ENCODE results near the gene ZDHHC3.

ZDHHC3 gene

DNA sequence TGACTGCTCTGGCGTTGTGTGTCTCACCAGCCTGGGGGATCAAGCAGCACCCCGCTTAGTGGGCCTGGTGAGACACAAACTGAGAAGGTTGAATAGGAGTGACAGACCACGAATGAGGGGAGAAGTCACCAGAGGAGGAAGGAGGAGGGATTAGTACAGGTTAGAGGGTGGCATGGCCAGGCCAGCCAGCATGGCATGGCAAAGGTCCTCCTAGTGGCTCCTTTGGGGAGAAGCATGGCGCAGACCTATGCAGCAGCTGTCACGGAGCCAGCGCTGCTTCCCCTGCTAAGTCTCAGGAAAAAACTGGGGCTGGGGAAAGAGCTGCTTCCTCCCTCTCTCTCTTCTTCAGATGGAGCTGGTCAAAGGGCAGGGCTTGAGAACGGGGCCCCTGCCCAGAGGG, 48.6 kb downstream of the ZDHHC3 start:
- no peak for DNase-seq (ENCODE audit: low read depth in 2 of 2)

DNA sequence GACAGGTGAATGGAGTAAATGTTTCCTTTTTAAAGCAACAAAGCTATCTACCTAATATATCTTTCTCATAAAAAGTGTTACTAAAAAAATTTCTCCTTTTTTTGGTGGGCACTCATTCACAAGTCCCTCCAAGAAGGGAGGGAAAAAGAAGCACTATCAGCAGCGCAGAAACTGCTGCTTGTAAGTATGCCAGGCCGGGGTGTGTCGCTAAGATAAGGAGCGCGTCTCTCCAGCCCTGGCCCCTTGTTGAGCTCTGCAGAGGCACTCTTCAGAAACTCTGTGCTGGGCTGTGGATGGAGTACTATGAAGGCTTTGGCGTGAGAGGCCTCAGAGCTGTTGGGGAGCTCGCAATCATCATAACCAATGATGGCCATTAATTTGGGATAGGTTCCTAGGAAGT, 49.1 kb downstream of the ZDHHC3 start:
- DNase-seq (ENCODE audit: low read depth in 2 of 2): no peak

DNA sequence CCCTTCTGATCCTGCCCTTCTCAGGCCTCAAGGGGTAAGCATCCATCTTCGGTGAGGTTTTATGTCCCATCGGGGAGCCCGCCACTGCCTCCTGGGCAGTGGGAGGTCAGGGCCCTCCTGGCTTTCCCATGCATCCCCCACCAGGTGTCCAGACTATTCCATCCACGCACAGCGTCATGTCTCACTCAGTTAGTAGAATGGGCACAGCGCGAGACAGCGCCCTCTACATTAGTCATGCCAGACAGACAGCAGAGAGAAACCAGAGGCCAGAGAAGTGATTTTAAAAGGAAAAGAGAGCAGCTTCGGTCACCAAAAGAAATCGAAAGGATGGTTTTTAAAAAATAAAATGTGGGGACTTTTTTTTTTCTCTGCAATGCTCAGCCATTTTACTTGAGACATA, 49.8 kb downstream of the ZDHHC3 start:
- no peak for DNase-seq (ENCODE audit: low read depth in 2 of 2)

DNA sequence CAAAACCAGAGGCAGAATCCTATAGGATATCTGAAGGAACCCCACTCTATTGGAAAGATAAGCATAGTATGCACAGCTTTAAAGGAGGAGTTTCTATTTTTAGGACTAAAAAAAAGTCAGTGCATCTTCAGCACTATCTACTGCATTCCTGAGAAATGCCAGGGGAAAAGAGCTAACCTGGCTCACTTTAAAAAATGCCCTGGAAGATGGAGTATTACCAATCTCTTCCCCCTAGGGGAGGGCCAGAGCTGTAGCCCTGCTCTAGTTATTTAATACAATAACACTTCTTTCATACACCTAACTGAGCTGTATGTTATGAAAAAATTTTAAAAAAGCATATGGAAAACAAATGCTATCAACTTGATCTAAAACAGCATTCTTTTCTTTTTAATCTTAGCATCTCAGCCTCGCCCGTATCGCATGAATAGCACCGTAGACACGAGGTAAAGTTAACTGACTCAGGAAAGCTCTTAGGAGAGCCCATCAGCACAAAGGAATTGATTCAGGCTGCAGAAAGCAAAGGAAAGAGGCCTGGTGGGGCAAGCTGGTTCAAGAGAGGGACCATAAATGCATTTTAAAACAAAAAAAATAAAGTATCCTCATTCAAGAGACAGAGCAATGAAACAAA, 51.4 kb downstream of the ZDHHC3 start:
- DNase-seq (ENCODE audit: low read depth in 2 of 2): no peak

DNA sequence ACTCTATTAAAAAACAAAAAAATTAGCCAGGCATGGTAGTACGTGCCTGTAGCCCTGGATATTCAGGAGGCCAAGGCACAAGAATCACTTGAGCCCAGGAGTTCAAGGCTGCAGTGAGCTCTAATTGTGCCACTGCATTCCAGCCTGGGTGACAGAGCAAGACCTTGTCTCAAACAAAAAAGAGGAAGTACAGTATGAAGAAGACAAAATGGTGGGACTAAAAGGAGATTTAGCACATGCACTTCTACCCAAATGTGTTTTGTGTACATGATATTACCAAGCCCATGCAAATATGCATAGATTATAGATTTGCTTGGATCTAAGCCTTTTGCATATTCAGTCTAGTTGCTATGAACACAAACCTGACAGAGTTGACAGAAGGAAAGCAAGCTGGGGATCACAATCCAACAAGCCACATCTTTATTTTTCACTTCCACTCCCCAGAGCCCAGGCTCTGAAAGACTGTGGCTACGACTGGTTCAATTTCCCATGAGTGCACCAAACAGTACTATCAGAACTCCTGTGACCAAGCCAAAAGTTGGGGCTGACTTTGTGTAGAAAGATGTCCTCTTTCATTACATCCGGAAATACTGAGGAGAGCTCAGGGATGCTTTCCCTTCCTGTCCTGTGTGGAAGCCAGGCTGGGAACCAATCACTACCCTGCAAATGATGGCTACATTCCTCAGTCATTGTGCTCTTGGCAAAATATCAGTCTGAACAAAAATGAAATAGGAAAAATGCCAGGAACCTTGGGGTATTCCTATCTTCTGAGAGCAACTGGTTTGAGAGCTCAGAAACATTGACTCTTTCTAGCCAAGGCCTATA, 52.1 kb downstream of the ZDHHC3 start:
- no peak for DNase-seq (ENCODE audit: low read depth in 2 of 2)

DNA sequence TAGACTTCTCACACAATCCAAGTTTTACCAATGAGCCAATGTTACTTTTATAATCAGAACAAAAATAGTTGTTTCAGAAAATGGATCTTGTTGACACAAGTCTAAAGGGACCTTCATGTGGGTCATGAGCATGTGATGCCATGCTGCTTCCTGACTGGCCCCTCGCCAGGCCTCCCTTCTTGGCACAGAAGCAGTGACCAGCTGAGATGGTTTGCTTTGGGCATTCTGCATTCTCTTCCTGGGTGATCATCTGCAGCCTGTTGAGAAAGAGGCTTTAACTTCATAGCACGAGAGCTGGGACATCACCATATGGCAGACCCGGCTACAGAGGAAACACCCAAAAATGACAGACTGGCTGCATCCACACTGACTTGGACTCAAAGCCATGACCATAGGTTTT, 55.9 kb downstream of the ZDHHC3 start:
- no peak for DNase-seq (ENCODE audit: low read depth in 2 of 2)

DNA sequence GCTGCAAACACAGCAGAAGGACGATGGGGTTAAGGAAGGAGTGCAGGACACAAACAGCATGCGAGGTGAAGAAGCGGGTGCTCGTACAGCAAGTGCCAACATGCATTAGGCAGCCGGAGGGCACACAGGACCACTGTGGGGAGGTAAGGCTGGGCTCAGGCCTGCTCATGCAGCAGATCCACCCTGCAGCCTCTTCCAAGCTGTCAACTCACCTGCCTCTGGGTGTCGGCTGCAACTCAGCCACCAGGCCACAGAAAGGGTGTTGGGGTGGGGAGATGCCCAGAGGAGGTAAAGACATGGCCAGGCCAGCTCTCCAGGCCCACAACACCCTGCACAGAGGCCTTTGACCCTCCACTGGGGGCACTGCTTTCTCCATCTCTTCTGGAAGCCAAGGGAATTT, 57.4 kb downstream of the ZDHHC3 start:
- no peak for DNase-seq (ENCODE audit: low read depth in 2 of 2)

DNA sequence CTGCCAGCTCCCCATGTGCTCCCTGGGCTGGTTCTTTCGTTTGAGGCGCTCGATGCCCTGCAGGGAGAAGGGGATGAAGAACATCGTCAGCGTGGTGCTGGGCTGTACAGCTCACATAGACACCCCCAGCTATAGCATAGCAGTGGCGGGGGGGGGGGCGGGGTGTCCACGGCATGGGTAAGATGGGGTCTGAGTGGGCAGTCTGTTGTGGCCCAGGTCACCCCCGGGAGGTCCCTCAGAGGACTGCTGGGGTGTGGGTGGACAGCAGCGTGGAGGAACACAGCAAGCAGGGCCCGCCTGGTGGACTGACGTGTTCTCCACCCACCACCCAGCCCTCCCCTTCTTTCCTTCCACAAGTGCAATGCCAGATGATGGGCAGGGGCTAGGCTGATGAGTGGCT, 57.9 kb downstream of the ZDHHC3 start:
- no peak for DNase-seq (ENCODE audit: low read depth in 2 of 2)

DNA sequence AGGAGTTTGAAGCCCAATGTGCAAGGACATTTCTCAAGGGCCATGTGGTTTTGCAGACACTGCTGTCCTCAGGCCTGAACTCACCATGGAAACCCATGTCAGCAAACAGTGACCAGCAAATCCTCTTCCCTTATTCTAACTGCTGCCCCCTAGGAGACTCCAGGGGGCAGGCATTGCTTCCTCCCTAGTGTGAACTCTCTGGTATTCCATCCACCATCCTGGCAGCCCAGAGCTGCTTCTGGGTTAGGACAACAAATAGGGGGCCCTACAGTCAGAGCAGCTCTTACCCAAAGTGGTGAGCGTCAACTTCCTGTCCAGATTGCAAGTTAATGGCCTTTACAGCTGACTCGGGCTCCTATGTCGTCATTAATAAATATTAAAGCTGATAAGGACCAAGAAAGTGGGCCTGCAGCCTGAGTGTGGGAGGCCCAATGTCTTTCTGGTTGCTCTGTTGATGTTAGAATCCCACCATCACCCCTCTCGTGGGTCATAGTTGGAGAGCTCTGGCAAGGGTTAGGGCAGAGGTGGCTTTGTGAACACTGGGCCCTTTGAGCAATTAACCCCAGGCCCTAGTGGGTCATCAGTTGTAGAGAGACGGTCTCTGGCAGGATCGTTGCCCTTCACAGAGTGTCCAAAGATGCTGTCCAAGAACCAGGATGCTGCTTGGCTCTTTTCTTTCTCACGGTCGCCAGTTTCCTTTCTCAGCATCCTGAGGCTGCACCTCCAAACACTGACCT, 60.1 kb downstream of the ZDHHC3 start:
- DNase-seq (ENCODE audit: low read depth in 2 of 2): no peak

DNA sequence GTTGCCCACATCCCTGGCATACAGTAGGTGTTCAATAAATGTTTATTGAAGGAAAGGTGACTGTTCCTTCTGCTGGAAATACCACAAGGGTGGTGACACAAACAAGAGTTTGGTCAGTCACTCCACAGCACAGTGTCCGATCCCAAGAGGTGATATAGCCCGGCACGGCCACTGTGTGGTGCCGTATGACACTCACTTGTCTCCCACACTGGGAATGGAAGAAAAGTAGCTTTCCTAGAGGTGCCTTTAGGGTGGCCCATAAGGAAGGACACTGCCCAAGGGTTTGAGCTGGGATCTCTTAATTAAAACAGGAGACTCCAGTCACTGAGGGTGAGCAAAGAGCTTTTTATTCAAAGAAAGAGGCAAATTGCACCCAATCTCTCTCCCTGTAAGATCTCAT, 61.0 kb downstream of the ZDHHC3 start:
- DNase-seq (ENCODE audit: low read depth in 2 of 2): no peak

DNA sequence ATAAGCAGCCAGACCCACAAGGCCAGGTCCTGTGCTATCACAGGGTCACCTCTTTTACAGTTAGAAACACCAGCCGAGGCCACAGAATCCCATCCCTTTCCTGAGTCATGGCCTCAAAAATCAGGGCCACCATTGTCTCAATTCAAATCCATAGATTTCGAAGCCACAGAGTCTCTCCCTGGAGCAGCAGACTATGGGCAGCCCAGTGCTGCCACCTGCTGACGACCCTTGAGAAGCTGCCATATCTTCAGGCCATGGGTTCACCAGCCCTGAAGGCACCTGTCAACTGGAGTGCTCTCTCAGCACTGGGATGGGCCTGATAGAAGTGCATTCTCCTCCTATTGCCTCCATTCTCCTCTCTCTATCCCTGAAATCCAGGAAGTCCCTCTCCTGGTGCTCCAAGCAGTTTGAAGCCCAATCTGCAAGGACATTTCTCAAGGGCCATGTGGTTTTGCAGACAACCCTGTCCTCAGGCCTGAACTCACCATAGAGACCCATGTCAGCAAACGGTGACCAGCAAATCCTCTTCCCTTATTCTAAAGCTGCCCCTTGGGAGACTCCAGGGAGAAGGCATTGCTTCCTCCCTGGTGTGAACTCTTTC, 62.0 kb downstream of the ZDHHC3 start:
- peak; percentile 15 to 46 for DNase-seq (ENCODE audit: low read depth in 2 of 2)

DNA sequence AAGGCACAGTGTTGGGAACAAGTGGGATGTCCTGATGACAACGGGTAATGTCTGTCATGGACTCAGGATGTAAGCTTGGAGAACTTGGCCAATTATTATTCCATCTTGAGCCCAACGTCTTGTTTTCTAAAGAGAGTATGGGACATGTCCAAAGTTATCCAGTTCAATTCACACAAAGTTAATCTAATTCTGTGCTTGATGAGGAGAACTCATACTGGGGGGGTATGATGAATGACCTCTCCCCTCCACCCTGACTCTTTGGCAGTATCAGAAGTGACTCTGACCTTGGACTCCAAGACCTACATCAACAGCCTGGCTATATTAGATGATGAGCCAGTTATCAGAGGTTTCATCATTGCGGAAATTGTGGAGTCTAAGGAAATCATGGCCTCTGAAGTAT, 65.3 kb downstream of the ZDHHC3 start:
- DNase-seq (ENCODE audit: low read depth in 2 of 2): no peak

DNA sequence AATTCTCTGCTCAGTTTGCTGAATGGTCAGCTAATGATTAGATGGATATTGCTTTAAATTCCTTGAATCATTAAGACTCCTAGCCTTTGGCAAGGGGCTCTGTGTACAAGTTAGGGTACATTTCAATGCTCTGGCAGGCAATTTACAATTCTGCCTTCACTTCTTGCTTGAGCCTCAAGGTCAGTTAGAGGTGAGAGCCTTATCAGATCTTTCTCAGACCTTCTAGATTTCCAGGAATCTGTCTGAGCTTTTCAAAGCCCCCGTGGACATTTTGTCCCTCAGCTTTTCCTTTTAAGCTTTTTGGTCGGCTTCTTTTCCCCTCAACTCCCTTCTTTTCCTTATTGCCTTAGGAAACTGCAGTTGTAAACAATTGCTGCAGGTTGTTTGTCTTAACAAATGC, 66.9 kb downstream of the ZDHHC3 start:
- DNase-seq (ENCODE audit: low read depth in 2 of 2): no peak

DNA sequence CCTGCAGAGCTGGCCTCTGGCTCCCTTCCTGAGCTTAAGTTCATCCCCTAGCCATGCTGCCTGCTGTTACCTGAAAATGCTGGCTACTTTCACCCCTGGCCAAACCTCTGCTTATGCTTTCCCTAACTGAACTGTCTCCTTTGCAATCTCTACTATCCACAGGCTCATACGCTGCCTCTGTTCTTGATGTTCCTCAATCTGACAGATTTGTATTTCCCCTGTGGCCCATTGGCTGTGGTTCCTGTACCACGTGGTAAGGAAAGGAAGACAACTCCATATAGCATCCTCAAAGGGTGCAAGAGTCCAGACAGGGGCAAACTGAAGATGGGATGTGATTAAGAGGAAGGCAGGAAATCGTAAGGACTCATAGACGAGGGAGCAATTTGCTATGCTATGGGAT, 68.4 kb downstream of the ZDHHC3 start:
- no peak for DNase-seq (ENCODE audit: low read depth in 2 of 2)

DNA sequence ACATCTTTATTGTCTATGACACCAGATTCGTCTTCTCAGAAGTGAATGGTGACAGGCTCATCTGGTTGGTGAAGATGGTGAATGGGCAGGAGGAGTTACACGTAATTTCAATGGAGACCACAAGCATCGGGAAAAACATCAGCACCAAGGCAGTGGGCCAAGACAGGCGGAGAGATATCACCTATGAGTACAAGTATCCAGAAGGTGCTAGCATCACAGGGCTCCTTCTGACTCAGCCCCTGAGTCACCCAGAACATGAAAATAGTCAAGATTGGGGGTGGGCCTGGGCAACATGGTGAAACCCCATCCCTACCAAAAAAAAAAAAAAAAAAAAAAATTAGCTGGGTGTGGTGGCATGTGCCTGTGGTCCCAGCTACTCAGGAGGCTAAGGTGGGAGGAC, 69.0 kb downstream of the ZDHHC3 start:
- DNase-seq (ENCODE audit: low read depth in 2 of 2): no peak

DNA sequence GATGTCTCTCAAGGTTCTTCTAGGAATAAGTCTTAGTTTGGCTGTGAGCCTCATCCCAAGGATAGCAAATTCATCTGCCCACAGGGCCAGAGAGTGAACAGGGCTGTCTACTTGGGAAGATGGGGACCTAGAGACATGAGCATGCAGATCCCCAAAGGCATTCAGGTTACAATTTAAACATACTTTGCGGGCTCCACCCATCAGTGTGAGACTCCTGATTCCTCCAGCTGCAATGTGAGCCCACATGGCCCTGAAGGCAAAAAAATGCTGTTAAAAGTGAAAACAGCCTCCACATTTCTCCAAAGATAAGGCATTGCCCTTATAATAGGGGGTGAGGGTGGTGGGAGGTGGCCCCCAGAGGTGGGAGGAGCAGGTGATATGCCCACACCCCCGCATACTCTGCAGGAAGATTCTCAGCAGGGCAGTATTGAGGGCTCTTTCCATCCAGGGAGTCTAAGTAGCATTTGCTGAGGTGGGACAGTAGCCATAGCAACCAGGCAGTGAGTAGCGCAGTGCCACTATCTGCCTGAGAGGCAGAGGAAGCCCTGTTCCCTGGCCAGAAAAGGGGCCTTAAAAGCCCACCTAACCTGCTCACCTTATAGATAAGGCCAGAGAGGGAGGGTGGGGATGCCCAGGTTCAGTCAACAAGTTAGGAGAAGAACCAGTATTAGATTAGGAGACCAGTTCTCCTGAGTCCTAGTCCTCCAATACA, 70.4 kb downstream of the ZDHHC3 start:
- DNase-seq (ENCODE audit: low read depth in 2 of 2): no peak

DNA sequence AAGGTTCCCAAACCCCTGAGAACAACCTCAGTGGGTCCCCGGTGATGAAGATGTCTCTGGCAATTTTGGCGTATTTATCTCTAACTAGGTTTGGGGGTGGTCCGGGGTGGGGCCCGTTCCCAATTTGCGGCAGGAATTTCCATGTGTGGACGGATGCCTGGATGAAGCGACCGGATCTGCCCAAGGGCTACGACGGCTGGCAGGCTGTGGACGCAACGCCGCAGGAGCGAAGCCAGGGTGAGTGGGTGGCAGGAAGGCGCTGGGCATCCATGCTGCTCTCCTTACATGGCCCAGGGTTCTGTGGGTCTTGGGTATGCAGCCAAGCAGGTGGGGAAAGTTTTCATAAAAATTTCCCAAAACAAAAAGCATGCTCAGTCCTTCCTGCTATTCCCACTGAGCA, 72.2 kb downstream of the ZDHHC3 start:
- no peak for DNase-seq (ENCODE audit: low read depth in 2 of 2)

DNA sequence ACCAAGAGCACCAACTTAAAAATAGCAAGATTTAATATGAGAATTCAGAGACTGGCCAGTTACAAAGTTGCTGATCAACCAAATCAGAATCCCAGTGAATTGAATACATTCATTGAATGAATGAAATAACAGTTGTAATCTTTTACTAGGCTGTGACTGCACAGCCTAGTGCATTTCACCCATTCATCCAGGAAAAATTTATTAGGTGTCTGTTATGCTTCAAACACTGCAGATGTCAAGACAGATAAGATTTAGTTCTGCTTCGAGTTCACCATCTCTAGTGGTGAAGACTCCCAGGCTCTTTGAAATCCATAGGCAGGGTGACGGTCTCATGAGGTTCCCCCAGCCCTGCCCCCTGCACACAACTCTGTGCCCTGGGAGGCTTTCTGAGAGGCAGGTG, 72.7 kb downstream of the ZDHHC3 start:
- DNase-seq (ENCODE audit: low read depth in 2 of 2): no peak

DNA sequence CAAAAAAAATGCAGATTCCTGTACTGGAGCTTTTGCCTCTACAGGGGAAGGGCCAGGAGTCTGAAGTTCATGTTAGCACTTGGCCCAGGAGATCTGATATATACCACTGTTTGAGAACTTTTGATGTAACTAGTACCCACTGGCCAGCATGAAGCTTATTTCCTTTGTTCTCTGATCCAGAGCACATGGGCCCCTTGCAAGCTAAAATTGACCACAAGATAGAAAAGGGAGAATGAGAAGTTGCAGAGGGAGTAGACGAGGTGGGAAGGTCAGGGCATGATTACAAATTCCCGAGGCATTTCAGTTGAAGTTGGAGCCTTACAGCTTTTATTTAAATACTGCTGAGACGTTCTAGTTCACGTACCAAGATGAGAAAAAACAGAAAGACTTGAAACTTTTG, 73.3 kb downstream of the ZDHHC3 start:
- DNase-seq (ENCODE audit: low read depth in 2 of 2): no peak

DNA sequence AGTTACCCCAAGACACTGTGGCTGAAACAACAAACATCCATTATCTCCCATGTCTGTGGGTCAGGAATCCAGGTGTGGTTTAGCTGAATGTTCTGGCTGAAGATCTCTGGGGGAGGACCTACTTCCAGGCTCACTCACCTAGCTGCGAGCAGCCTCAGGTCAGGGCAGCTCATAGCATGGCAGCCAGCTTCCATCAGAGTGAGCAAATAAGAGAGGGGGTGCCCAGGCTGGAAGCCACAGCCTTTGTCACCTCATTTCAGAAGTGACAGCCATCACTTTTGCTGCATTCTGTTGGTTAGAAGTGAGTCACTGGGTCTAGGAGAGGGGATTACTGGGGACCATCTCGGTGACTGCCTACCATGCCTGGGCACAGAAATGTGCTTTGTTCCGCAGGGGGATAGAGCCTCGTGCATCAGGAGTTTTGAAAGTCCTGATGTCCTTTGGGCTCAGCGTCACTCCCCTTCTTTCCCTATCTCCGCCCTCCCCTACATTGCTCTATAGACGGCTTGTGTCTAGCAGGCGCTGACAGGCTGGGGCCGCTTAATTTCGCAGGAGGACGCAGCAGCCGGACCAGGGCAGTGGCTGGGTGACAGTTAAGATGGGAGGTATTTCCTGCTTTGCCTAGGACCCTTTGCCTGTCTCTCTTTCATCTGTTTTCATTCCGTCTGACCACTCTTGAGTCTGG, 76.1 kb downstream of the ZDHHC3 start:
- no peak for DNase-seq (ENCODE audit: low read depth in 2 of 2)

DNA sequence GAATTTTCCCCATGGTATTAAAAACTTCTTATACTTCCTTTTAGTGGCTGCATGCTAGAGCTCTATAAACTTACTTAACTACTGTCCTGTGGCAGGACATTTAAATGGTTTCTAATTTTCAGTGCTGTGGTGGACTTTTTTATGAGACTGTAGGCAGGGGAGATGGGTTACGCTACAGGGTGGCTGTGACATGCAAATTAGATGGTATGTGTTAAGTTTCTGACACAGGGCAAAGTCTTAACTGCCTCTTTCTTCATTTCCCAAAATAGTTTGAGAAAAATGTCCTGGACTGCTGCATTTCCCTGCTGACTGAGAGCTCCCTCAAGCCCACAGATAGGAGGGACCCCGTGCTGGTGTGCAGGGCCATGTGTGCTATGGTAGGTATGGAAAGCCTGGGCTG, 79.5 kb downstream of the ZDHHC3 start:
- no peak for DNase-seq (ENCODE audit: low read depth in 2 of 2)

All from stimulated activated CD8-positive, alpha-beta memory T cell treated with anti-CD3 and anti-CD28 coated beads, Interleukin-7, amount 100 ng/mL, for 4 hours (primary cell).